Heart right ventricle (tissue), 16 donors: ENCODE data around the gene C10orf143. TPM values are rescaled to one million over a fixed set of nuclear protein-coding genes. Genes with fewer than 3 reads are reported as not detected.
A peak's percentile ranks its signal among the peaks of the same experiment; 100 is the strongest.
"Not testable (repeated sequence)": the region's sequence is repeated elsewhere in the genome, so short reads cannot be mapped to it uniquely, and the experiment has no call there.

ENCODE experiments used
- ATAC-seq, 8 donors: fragments of 200-7000 bp; cut with Tn5 transposase; one replicate each; pipeline ENCODE4 v1.9.1; 2020; ENCODE audit warnings: mild to moderate bottlenecking in 8 of 8, moderate library complexity in 8 of 8, moderate number of reproducible peaks in 1 of 8
- DNase-seq, 2 donors: peaks; one replicate each; pipeline ENCODE4 v3.0.0-alpha.2; 2020
- H3K27ac ChIP-seq, 10 donors: fragments of 200-600 bp; sonication (generic) in 2 of 10; one replicate each; pipeline versions ENCODE4 v1.5.0 to v1.8.0; 2020 to 2022; ENCODE audit warnings: mild to moderate bottlenecking in 3 of 10
- H3K27me3 ChIP-seq, 7 donors: fragments of 200-600 bp; one replicate each; pipeline ENCODE4 v1.8.0; 2021 to 2022; ENCODE audit warnings: mild to moderate bottlenecking in 2 of 7
- H3K36me3 ChIP-seq, 9 donors: fragments of 200-600 bp; sonication (generic) in 1 of 9; one replicate each; pipeline versions ENCODE4 v1.5.0 to v1.8.0; 2020 to 2022; ENCODE audit warnings: mild to moderate bottlenecking in 2 of 9
- H3K4me1 ChIP-seq, 9 donors: fragments of 200-600 bp; sonication (generic) in 1 of 9; one replicate each; pipeline versions ENCODE4 v1.5.0 to v1.8.0; 2020 to 2022; ENCODE audit warnings: mild to moderate bottlenecking in 4 of 9
- H3K4me3 ChIP-seq, 10 donors: fragments of 200-600 bp; sonication (generic) in 2 of 10; one replicate each; pipeline versions ENCODE4 v1.5.0 to v1.8.0; 2020 to 2022; ENCODE audit warnings: mild to moderate bottlenecking in 7 of 10, moderate library complexity in 2 of 10
- H3K9me3 ChIP-seq, 11 donors: fragments of 200-600 bp in 10 of 11; sonication (generic) in 2 of 11; one replicate each; pipeline versions ENCODE4 v1.5.0 to v1.8.0; 2013 to 2022; ENCODE audit warnings: mild to moderate bottlenecking in 2 of 11, control low read depth in 1 of 11, moderate library complexity in 1 of 11
- CTCF ChIP-seq, 9 donors: fragments of 200-600 bp; sonication (generic) in 2 of 9; IDR thresholded peaks; one replicate each; pipeline versions ENCODE4 v1.5.0 to v1.8.0; 2021 to 2022; ENCODE audit warnings: antibody characterized with exemption in 9 of 9, mild to moderate bottlenecking in 5 of 9, moderate library complexity in 1 of 9
- WGBS, 2 donors: extraction: QIAGEN DNeasy Blood & Tissue Kit; methylation state at CpG; one replicate each; pipeline ENCODE4 v1.1.7; 2013; ENCODE audit warnings: inconsistent platforms in 1 of 2; 5-methylcytosine and 5-hydroxymethylcytosine counted together
- intact Hi-C, 10 donors: fragments of 100-400 bp; cut with DNase I; formaldehyde crosslinking; loops; one replicate each; pipeline versions ENCODE4 v1.11.1 to v1.14.2; 2022
- polyA plus RNA-seq, 2 donors: library from polyadenylated mRNA; stranded (reverse); fragments of 200-250 nt; gene quantifications; one replicate each; pipeline ENCODE4 v1.2.3, GENCODE V29; 2013
- total RNA-seq, 10 donors: library from RNA; stranded (reverse); fragmentation: NEBNext Ultra II Directional in 3 of 10; extraction: Animal tissue kit (Norgen Biotek cat#: 25700) in 3 of 10; gene quantifications; one replicate each; pipeline versions ENCODE4 v1.2.1 to v1.2.4, GENCODE V29; 2021 to 2023
- donor health status: Arrhythmogenic right ventricular cardiomyopathy.
- donor health status: ischemic (EF 13 %, LVEDD 7.1; RV severe dilation, severe dysfunction).
- donor health status: healthy with polysubstance abuse.
- donor health status: DM: no; HTN: yes; CAD: no.
- donor health status: DM: no; HTN: no; CAD: no.
- donor health status: ischemic (EF 25% LVEDD 6.9; RV normal size, moderate dysfunction).
- donor health status: ischemic (EF 25% LVEDD 5.7; RV mildly dilated, moderate dysfunction).
- donor health status: healthy.
- donor health status: DM: yes; HTN: yes; CAD: no.
- donor health status: Ischemic cardiomyopathy.
- donor health status: ischemic (EF 35%, LVEDD 5.7; RV mildly dilated, moderate dysfunction).
- donor health status: nonischemic (EF 11% LVEDD 7.7; RV severe dilation, severe dysfunction).
- donor health status: DM: yes; HTN: yes; CAD: no.
- donor health status: PGD.
- donor health status: ischemic (EF 29% LVEDD 5.4; RV normal size, mild dysfunction).
- donor health status: nonischemic (EF 23%, LVEDD 6.1; RV moderate dilation, normal function).

Gene C10orf143
- total and polyA plus RNA-seq, 12 donors = 1.1 to 5.4 (median 2.1) TPM

- Histone ChIP-seq H3K27ac (no peak overlapping the region), H3K4me1 (no peaks in the 10 kb centered on the region), H3K4me3 (no peak overlapping the region), H3K36me3 (no peaks in the 10 kb centered on the region), H3K9me3 (peaks cover 0 to 20% (median 6%) of the 10 kb centered on the region in 11 donors), H3K27me3 (no peaks in the 10 kb centered on the region)
- 54 to 59% methylated on average over 13 of the region's 13 CpGs for WGBS, 2 donors
- no peak for TF ChIP-seq CTCF (IDR thresholded peaks at IDR 0.05)
- DNase-seq (no peak), ATAC-seq (no peak)
- intact Hi-C loops = loop anchor here in 1 of 10 donors (10.0 kb wide), 1 partner anchor 147 kb away; no protein-coding TSS in a partner anchor
Measured at GRCh38 chr10:130121486-130122079, 11.0 kb upstream of the C10orf143 start.

GRCh38 chr10:130117535-130117934 lies 6.9 kb upstream of the C10orf143 start:
- not testable (repeated sequence) for H3K4me3 ChIP-seq, H3K27me3 ChIP-seq, H3K27ac ChIP-seq, DNase-seq, H3K4me1 ChIP-seq, ATAC-seq, H3K36me3 ChIP-seq
- intact Hi-C loops = loop anchor here in 1 of 10 donors (10.0 kb wide), 1 partner anchor 1083 kb away; no protein-coding TSS in a partner anchor
- H3K9me3 ChIP-seq = peaks cover 0 to 23% (median 6%) of the 10 kb centered on the region in 11 donors
- WGBS, 2 donors = 65 to 75% methylated on average over 6 of the region's 6 CpGs

- not testable (repeated sequence) for H3K27ac ChIP-seq, ATAC-seq, H3K36me3 ChIP-seq, H3K27me3 ChIP-seq, DNase-seq, H3K4me3 ChIP-seq
- Histone ChIP-seq H3K9me3 (peaks cover 0 to 23% (median 6%) of the 10 kb centered on the region in 11 donors), H3K4me1 (peaks cover 0 to 14% (median 6%) of the 10 kb centered on the region in 9 donors)
- intact Hi-C loops = loop anchor here in 1 of 10 donors (10.0 kb wide), 1 partner anchor 1082 kb away; no protein-coding TSS in a partner anchor
- 96 to 98% methylated on average over 4 of the region's 4 CpGs for WGBS, 2 donors
Measured at GRCh38 chr10:130116942-130117341, 6.3 kb upstream of the C10orf143 start.

- no peak for DNase-seq
- Histone ChIP-seq H3K4me1 (peaks cover 0 to 37% (median 25%) of the 10 kb centered on the region in 9 donors), H3K27ac (no peak overlapping the region), H3K9me3 (peaks cover 0 to 15% (median 3%) of the 10 kb centered on the region in 11 donors), H3K4me3 (no peak overlapping the region), H3K27me3 (no peaks in the 10 kb centered on the region), H3K36me3 (no peaks in the 10 kb centered on the region)
- TF ChIP-seq CTCF (IDR thresholded peaks at IDR 0.05) = no peak
- intact Hi-C loops = loop anchor here in 2 of 10 donors (5.0 to 10.0 kb wide), 3 partner anchors 141 to 1081 kb away; no protein-coding TSS in a partner anchor
- no peak for ATAC-seq
- WGBS, 2 donors = 96 to 97% methylated on average over 3 of the region's 3 CpGs
Measured at GRCh38 chr10:130112821-130113220, 2.2 kb upstream of the C10orf143 start.

- WGBS, 2 donors = 79 to 81% methylated on average over 6 of the region's 6 CpGs
- Histone ChIP-seq H3K9me3 (peaks cover 0 to 5% (median 0%) of the 10 kb centered on the region in 11 donors), H3K27me3 (no peaks in the 10 kb centered on the region), H3K27ac (peak overlapping the region in 9 of 10 donors; percentile 84 to 98 (median 93)), H3K4me3 (peak overlapping the region; percentile 71 to 93 (median 78)), H3K4me1 (peaks cover 0 to 37% (median 25%) of the 10 kb centered on the region in 9 donors), H3K36me3 (no peaks in the 10 kb centered on the region)
- no peak for TF ChIP-seq CTCF (IDR thresholded peaks at IDR 0.05)
- DNase-seq (peak in 1 of 2 donors; percentile 9), ATAC-seq (no peak)
- intact Hi-C loops = loop anchor here in 5 of 10 donors (1.0 to 10.0 kb wide), 5 partner anchors 24 to 1080 kb away; partner anchors contain the start of gene GLRX3 (in 4 of the 5)
Measured at GRCh38 chr10:130111852-130112180, 1.2 kb upstream of the C10orf143 start.
